GM19324 (cell line): ENCODE results near the gene TMEM208.

ENCODE experiments used
- ATAC-seq: cut with Tn5 transposase; IDR thresholded peaks from one replicate; pipeline ENCODE4 v1.9.1; 2021; ENCODE audit warnings: mild to moderate bottlenecking, moderate library complexity; ENCODE audit not compliant: unreplicated experiment, low FRiP score

Gene TMEM208

GRCh38 chr16:67191411-67191994, 35.4 kb upstream of the TMEM208 start:
- ATAC-seq: no peak

DNA sequence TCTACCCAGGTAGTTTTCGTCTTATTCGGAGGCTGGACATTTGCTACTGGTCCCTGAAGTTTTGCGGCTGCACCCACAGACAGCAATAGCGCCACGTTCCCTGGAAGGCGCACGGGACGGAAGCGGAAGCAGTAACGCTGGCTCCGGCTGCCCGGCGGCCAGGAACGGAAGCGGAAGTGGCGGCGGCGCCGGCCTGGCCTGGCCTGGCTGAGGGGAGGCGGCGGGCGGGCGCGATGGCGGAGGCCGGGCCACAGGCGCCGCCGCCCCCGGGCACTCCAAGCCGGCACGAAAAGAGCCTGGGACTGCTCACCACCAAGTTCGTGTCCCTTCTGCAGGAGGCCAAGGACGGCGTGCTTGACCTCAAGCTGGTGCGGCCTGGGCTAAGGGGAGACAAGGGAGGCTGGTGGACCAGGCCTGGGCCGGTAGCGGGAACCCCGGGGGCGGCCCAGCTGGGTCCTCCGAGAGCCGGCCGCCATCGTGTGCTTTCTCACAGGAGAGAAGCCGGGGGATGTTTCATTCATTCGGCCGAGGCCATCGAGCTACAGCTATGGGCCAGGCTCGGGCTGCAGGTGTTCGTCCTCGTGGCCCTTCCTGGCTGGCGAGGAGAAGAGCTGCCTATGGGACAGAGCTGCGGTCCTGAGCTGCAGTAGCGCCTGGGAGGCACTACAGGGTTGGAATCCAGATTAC, 34.8 kb upstream of the TMEM208 start, which contains the start of gene E2F4:
Gene E2F4 (plus strand): TSS at position 161 of the 687 bp plus-strand sequence. CDS start 73 bp downstream, at position 234.
- ATAC-seq: peak; percentile 90

GRCh38 chr16:67192781-67193361, 34.1 kb upstream of the TMEM208 start:
- no peak for ATAC-seq

- ATAC-seq: no peak
Observed at GRCh38 chr16:67193536-67193935, 33.4 kb upstream of the TMEM208 start.

DNA sequence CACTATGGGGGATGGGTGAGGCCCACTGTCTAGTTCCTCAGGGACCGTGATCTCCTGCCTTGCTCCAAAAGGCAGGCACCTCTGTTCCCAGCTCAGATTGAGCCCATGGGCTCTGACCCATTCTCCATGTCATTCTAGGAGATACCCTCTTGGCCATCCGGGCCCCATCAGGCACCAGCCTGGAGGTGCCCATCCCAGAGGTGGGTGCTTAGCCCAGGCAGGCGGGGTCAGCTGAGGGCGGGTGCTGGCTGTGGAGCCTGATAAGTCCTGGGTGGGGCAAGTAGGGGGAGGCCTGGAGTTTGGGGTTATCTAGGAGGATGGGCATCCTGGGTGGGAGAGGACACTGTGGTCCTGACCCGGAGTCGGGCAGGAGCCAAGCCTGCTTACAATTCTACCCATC, 32.7 kb upstream of the TMEM208 start:
- no peak for ATAC-seq

GRCh38 chr16:67195676-67196075, 31.3 kb upstream of the TMEM208 start:
- no peak for ATAC-seq

- ATAC-seq: no peak
Observed at GRCh38 chr16:67196881-67197280, 30.0 kb upstream of the TMEM208 start.

- ATAC-seq: no peak
Observed at GRCh38 chr16:67197704-67198103, 29.2 kb upstream of the TMEM208 start.

DNA sequence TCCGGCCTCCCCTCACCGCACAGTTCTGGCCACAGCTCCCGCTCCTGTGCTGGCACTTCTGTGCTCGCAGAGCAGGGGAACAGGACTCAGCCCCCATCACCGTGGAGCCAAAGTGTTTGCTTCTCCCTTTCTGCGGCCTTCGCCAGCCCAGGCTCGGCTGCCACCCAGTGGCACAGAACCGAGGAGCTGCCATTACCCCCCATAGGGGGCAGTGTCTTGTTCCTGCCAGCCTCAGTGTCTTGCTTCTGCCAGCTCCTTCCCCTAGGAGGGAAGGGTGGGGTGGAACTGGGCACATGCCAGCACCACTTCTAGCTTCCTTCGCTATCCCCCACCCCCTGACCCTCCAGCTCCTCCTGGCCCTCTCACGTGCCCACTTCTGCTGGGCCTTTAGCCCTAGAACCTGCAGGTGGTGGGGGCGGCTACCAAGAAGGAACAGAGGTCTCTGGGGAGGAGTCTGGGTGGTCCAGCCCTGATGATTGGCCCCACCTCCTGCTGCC, 28.6 kb upstream of the TMEM208 start:
- ATAC-seq: no peak

- no peak for ATAC-seq
Observed at GRCh38 chr16:67199011-67199807, 27.7 kb upstream of the TMEM208 start, which contains the start of gene ELMO3. TSS of gene ELMO3 (plus strand) at chr16:67199131. CDS start at chr16:67199327, 196 bp downstream.

DNA sequence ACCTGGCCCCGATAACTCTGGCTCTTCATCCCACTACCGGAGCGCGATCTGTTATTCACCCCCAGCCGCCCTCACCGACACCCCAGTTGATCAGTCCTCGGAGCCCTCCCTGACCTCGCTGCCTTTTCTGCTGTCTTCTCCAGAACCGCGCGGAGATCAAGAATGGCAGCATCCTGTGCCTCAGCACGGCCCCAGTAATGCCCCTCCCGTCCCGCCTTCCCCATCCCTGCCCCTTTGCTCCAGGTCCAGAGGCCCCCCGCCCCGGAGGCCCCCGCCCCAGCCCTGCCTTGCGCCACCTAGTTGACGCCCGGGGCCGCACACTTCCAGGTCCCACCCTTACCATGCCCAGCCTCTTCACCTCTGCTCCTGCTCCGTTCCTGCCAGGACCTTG, 27.1 kb upstream of the TMEM208 start:
- ATAC-seq: no peak

DNA sequence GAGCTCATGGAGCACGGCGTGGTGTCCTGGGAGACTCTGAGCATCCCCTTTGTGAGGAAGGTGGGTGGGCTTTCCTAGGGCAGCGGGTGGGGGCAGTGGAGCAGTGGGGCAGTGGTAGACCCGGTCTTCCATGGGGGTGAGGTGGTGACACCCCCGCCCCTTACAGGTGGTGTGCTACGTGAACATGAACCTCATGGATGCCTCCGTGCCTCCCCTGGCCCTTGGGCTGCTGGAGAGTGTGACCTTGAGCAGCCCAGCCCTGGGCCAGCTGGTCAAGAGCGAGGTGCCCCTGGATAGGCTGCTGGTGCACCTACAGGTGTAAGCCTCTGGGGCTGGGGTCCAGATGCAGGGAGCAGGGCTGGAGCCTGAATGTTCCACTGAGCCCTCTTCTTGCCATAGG, 26.4 kb upstream of the TMEM208 start:
- ATAC-seq: no peak

GRCh38 chr16:67201411-67202345, 25.3 kb upstream of the TMEM208 start:
- no peak for ATAC-seq

- ATAC-seq: no peak
Observed at GRCh38 chr16:67202426-67202825, 24.5 kb upstream of the TMEM208 start.

DNA sequence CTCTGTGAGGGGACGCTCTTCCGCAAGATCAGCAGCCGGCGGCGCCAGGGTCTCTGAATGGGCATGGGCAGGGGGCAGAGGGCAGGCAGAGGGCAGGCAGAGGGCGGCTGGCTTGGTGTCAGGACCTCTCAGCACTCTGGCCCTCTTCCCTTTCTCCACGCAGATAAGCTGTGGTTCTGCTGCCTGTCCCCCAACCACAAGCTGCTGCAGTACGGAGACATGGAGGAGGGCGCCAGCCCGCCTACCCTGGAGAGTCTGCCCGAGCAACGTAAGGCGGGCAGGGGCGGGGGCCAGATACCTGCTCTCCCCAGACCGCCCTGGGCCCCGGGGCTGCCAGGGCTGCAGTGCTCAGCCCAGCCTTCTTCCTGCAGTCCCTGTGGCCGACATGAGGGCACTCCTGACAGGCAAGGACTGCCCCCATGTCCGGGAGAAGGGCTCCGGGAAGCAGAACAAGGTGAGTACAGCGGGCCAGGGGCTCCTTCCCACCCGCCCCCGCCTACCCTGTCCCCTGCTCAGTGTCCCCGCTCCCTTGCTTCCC, 23.9 kb upstream of the TMEM208 start:
- ATAC-seq: no peak

- ATAC-seq: no peak
Observed at GRCh38 chr16:67204076-67204475, 22.9 kb upstream of the TMEM208 start.

DNA sequence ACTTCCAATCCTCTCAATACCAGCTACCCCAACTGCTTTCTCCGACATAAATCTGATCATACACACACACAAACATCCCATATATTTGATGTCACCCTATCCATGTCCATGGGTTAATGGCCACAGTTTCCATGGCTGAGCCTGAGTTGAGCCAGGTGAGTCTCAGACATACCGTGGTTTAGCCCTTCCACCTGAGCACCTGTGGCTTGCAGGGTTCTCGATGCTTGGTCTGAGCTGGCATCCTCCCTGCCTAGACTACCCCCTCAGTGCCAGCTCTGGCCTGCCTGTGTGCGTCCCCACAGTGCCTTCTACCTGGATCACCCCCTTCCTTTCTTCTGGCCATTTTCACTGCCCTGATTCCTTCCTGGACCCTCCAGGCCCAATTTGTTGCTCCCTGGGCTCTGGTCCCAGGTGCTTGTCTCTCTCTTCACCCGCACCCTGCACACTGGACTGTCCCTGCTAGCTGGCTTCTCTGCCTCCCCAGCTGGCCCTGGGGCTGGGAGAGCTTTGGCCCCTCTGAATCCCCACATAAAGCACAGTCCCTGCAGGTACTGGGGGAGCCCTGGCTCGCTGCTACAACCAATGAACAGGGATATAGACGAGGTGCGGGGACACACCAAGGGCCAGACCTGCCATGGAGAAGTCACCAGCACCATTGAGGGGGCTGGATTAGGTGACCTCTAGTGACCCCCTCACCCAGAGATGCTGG, 20.6 kb upstream of the TMEM208 start:
- ATAC-seq: no peak

GRCh38 chr16:67206838-67207248, 20.1 kb upstream of the TMEM208 start:
- no peak for ATAC-seq
